Pancreas (tissue), 10 donors: Measurements from ENCODE around the gene SYTL3. TPM values are rescaled to one million over a fixed set of nuclear protein-coding genes. Genes with fewer than 3 reads are reported as not detected.

Experiments
- ATAC-seq, 4 donors: fragments of 200-7000 bp; cut with Tn5 transposase; one replicate each; pipeline versions ENCODE4 v1.8.0 to v1.9.1; 2020; ENCODE audit warnings: mild to moderate bottlenecking in 4 of 4, moderate library complexity in 4 of 4
- DNase-seq, 6 donors: peaks; one replicate each; pipeline ENCODE4 v3.0.0-alpha.2; 2020
- FAIRE-seq: peaks from 2 replicates; lab custom pipeline; 2012; peaks lifted over from hg19 to GRCh38; lab: Jason Lieb, UNC
- H3K27ac ChIP-seq, 4 donors: fragments of 200-600 bp; sonication (generic); 1 replicate in 3 of 4; 2 replicates in 1 of 4; pipeline versions ENCODE4 v1.5.0 to v1.8.0; 2020
- H3K27me3 ChIP-seq, 4 donors: fragments of 200-600 bp; one replicate each; pipeline ENCODE4 v1.8.0; 2021
- H3K36me3 ChIP-seq, 3 donors: fragments of 200-600 bp; sonication (generic) in 1 of 3; one replicate each; pipeline versions ENCODE4 v1.5.0 to v1.8.0; 2020 to 2021
- H3K4me1 ChIP-seq, 3 donors: fragments of 200-600 bp; one replicate each; pipeline ENCODE4 v1.8.0; 2021
- H3K4me3 ChIP-seq, 4 donors: fragments of 200-600 bp; sonication (generic) in 2 of 4; one replicate each; pipeline versions ENCODE4 v1.5.0 to v1.8.0; 2020 to 2021
- H3K9me3 ChIP-seq, 4 donors: fragments of 200-600 bp; one replicate each; pipeline ENCODE4 v1.8.0; 2021
- WGBS, 2 donors: extraction: QIAGEN DNeasy Blood & Tissue Kit; methylation state at CpG; one replicate each; pipeline ENCODE4 v1.1.7; 2013; 5-methylcytosine and 5-hydroxymethylcytosine counted together
- intact Hi-C, 3 donors: fragments of 100-400 bp; cut with DNase I; formaldehyde crosslinking; loops; one replicate each; pipeline versions ENCODE4 v1.11.1 to v1.14.2; 2022
- polyA plus RNA-seq, 2 donors: library from polyadenylated mRNA; stranded (reverse); fragments of 200-250 nt; gene quantifications; one replicate each; pipeline ENCODE4 v1.2.3, GENCODE V29; 2013
- total RNA-seq, 6 donors: library from RNA; stranded (reverse); fragmentation: NEBNext Ultra II Directional in 4 of 6; extraction: Animal tissue kit (Norgen Biotek cat#: 25700) in 4 of 6; gene quantifications; one replicate each; pipeline versions ENCODE4 v1.2.1 to v1.2.4, GENCODE V29; 2021 to 2023
- TF ChIP-seq, protein P1 (sequence below), 4 donors: fragments of 200-600 bp; sonication (generic) in 3 of 4; IDR thresholded peaks; one replicate each; pipeline versions ENCODE4 v1.5.0 to v1.8.0; 2021; ENCODE audit warnings: antibody characterized with exemption in 4 of 4
- donor health status: healthy with polysubstance abuse.
- donor health status: DM: no; HTN: no; CAD: no; lungs with moderate emphysema.
- donor health status: DM: no; HTN: no; CAD: no.
- donor health status: control.
- donor health status: control.
- donor health status: Bipolar disorder and iron deficiency.
- donor health status: DM: yes; HTN: yes; CAD: no.
- donor health status: DM: no; HTN: no; CAD: no.
- donor health status: DM: no; HTN: no; CAD: no.
- donor health status: DM: yes; HTN: yes; CAD: no.

The SYTL3 gene
- total and polyA plus RNA-seq, 8 donors, result 0.28 to 1.9 (median 0.83) TPM

DNA sequence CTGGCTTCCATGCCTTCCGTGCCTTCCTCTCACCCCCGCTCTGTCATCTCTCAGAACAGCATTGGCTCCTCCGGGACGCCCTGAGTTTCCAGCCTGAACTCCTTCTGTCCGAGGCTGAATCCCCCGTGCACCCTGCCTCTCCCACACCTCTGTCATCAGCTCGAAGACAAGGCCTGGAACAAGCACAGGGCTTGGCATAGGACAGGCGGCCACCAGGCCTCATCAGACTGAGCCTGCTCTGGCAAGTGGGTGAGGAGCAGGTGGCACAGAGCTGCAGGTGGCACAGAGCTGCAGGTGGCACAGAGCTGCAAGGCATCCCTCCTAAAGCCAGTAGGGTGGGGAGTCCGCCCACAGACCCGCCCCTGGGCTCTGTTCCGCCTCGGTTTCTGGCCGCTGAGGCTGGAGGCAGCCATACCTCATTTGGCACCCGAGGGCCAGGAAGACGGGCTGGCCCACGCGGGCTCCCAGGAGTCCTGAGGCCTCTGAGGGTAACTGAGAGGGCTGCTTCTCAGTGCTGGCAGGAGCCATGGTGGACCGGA is 109.2 kb downstream of the SYTL3 start:
- TF ChIP-seq, protein P1, sequence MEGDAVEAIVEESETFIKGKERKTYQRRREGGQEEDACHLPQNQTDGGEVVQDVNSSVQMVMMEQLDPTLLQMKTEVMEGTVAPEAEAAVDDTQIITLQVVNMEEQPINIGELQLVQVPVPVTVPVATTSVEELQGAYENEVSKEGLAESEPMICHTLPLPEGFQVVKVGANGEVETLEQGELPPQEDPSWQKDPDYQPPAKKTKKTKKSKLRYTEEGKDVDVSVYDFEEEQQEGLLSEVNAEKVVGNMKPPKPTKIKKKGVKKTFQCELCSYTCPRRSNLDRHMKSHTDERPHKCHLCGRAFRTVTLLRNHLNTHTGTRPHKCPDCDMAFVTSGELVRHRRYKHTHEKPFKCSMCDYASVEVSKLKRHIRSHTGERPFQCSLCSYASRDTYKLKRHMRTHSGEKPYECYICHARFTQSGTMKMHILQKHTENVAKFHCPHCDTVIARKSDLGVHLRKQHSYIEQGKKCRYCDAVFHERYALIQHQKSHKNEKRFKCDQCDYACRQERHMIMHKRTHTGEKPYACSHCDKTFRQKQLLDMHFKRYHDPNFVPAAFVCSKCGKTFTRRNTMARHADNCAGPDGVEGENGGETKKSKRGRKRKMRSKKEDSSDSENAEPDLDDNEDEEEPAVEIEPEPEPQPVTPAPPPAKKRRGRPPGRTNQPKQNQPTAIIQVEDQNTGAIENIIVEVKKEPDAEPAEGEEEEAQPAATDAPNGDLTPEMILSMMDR (IDR thresholded peaks at IDR 0.05), result no peak
- Histone ChIP-seq H3K4me1 (no peaks in the 10 kb centered on the region), H3K9me3 (no peaks in the 10 kb centered on the region), H3K27ac (no peak overlapping the region), H3K36me3 (no peaks in the 10 kb centered on the region), H3K4me3 (no peak overlapping the region), H3K27me3 (no peaks in the 10 kb centered on the region)
- 89 to 93% methylated on average over 18 of the region's 18 CpGs for WGBS, 2 donors
- FAIRE-seq, result no peak
- intact Hi-C loops, result no loop called here
- no peak for DNase-seq
- no peak for ATAC-seq

DNA sequence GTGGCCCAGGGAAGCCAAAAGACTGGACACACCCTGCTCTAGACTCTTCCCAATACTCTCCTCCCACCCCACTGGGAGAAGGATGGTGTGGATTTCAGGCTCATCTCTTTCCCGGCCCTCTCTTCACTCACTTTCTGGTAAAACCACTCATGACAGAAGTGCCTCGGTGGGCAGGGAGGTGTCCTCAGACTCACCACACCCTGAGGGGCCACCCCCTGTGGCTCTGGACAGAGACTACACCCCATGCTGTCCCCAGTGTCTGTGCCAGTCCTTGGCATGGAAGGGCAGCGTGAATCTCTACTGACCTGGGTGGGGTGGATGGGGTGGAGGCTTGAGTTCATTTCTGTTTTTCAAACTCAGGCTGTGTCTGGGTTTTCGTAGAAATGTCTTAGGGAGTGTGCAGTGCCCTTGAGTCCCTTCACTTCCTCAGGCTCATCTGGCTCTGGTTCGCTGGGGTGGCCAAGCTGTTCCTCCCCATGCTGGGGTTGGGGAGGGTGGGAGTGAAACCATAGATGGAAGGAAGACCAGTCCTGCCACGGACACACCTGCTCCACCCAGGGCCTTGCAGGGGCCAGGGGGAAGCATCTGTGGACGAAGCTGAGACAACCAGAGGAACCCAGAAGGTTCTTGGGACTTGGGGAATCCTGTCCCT is 110.2 kb downstream of the SYTL3 start:
- FAIRE-seq, result no peak
- TF ChIP-seq, protein P1 (IDR thresholded peaks at IDR 0.05), result no peak

DNA sequence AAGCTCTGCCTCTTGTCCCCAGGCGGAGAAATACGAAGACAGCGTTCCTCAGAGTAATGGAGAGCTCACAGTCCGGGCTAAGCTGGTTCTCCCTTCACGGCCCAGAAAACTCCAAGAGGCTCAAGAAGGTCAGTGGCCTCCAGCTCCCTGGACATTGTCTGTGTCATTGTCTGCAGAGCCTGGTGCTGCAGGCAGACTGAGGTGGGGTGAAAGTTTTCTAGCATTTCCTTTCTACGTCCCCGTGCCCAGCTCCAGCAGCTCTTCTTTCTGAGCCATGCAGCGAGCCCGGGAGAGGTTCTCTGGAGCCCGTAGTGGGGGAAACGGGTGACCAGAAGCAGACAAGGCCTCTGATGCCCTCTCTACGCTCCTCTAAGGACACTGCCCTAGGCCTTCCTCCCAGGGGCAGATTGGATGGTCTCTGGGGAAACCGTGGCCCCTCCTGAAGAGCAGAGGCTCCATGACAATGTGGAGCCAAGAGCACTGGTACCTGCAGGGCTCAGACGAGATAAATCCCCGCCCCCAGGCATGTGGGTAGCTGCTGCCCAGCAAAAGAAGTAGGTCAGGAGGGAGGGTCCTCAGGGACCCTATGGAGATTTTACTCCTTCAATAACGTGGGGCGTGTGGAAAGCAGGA is 110.9 kb downstream of the SYTL3 start:
- FAIRE-seq (no peak), DNase-seq (no peak), ATAC-seq (no peak)
- Histone ChIP-seq H3K9me3 (no peaks in the 10 kb centered on the region), H3K36me3 (peaks cover 0 to 6% (median 5%) of the 10 kb centered on the region in 3 donors), H3K27ac (no peak overlapping the region), H3K4me1 (no peaks in the 10 kb centered on the region), H3K27me3 (no peaks in the 10 kb centered on the region), H3K4me3 (no peak overlapping the region)
- 82 to 83% methylated on average over 17 of the region's 17 CpGs for WGBS, 2 donors
- TF ChIP-seq, protein P1 (IDR thresholded peaks at IDR 0.05), result no peak
- intact Hi-C loops, result no loop called here

More for the DNA sequence above, 110.2 kb downstream of the SYTL3 start:
- WGBS, 2 donors, result 89 to 92% methylated on average over 7 of the region's 7 CpGs
- Histone ChIP-seq H3K4me1 (no peaks in the 10 kb centered on the region), H3K36me3 (peaks cover 0 to under 1% (median 0%) of the 10 kb centered on the region in 3 donors), H3K9me3 (no peaks in the 10 kb centered on the region), H3K27me3 (no peaks in the 10 kb centered on the region), H3K27ac (no peak overlapping the region), H3K4me3 (no peak overlapping the region)
- DNase-seq (no peak), ATAC-seq (no peak)
- intact Hi-C loops, result no loop called here

DNA sequence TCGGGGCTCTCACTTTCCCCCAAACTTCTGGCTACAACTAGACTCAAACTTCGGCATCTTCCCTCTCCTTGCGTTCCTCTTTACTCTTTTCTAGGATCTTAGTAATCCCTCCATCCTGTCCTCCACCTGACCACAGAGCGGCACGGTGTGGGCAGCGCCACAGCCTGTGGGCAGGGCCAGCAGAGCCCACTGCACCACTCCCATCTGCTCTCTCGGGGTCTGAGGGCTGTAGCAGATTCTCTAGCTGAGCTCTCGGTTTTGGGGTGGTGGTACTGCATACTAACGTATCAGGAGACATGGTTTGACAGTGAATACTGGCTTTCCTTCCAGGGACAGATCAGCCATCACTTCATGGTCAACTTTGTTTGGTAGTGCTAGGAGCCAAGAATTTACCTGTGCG is 111.9 kb downstream of the SYTL3 start:
- Histone ChIP-seq H3K36me3 (peaks cover 3 to 16% (median 12%) of the 10 kb centered on the region in 3 donors), H3K9me3 (no peaks in the 10 kb centered on the region), H3K27ac (no peak overlapping the region), H3K4me3 (no peak overlapping the region), H3K27me3 (no peaks in the 10 kb centered on the region), H3K4me1 (no peaks in the 10 kb centered on the region)
- WGBS, 2 donors, result 92 to 93% methylated on average over 10 of the region's 10 CpGs
- no peak for ATAC-seq
- FAIRE-seq, result no peak
- intact Hi-C loops, result no loop called here
- TF ChIP-seq, protein P1 (IDR thresholded peaks at IDR 0.05), result no peak
- no peak for DNase-seq
